CD14-positive monocyte (primary cell): Measurements from ENCODE around the gene FLT1. TPM values are rescaled to one million over a fixed set of nuclear protein-coding genes. Genes with fewer than 3 reads are reported as not detected.
A peak's percentile ranks its signal among the peaks of the same experiment; 100 is the strongest.

Experiments used
- DNase-seq, 3 donors: peaks; one replicate each; pipeline ENCODE4 v3.0.0-alpha.2; 2011 to 2022
- H2AFZ ChIP-seq: 2 replicates; pipeline ENCODE4 v1.6.0; 2012; ENCODE audit warnings: mild to moderate bottlenecking, low read depth, low read length, inconsistent platforms; ENCODE audit not compliant: insufficient read depth, poor library complexity, severe bottlenecking
- H3K27ac ChIP-seq, 2 donors: 1 replicate in 1 of 2; 2 replicates in 1 of 2; pipeline ENCODE4 v1.5.1; 2012 to 2013; ENCODE audit warnings: low read length in 2 of 2, control low read depth in 1 of 2, inconsistent platforms in 1 of 2, low read depth in 1 of 2, mild to moderate bottlenecking in 1 of 2
- H3K27me3 ChIP-seq, 2 donors: one replicate each; pipeline versions ENCODE4 v1.6.0 to v1.6.1; 2011 to 2013; ENCODE audit warnings: low read length in 2 of 2; ENCODE audit not compliant: control insufficient read depth in 2 of 2, insufficient read depth in 2 of 2
- H3K36me3 ChIP-seq, 2 donors: replicated peaks in 1 of 2; 1 replicate in 1 of 2; 2 replicates in 1 of 2; pipeline versions ENCODE4 v1.5.1 to v1.6.1; 2012 to 2013; ENCODE audit warnings: low read length in 2 of 2, control low read depth in 1 of 2, inconsistent platforms in 1 of 2, mild to moderate bottlenecking in 1 of 2; ENCODE audit not compliant: insufficient read depth in 2 of 2, control insufficient read depth in 1 of 2
- H3K4me1 ChIP-seq, 2 donors: 1 replicate in 1 of 2; 2 replicates in 1 of 2; pipeline versions ENCODE4 v1.5.1 to v1.6.1; 2012 to 2013; ENCODE audit warnings: low read length in 2 of 2, control low read depth in 1 of 2, inconsistent platforms in 1 of 2, mild to moderate bottlenecking in 1 of 2, moderate library complexity in 1 of 2; ENCODE audit not compliant: insufficient read depth in 2 of 2, control insufficient read depth in 1 of 2
- H3K4me2 ChIP-seq: replicated peaks from 2 replicates; pipeline ENCODE3; 2012; ENCODE audit warnings: low read length, moderate library complexity, mild to moderate bottlenecking; ENCODE audit not compliant: poor library complexity, severe bottlenecking; ENCODE audit errors: extremely low read depth
- H3K4me3 ChIP-seq, 3 experiments: fragments of 200-600 bp in 1 of 3; sonication (generic) in 1 of 3; replicated peaks in 1 of 3; 1 replicate in 2 of 3; 2 replicates in 1 of 3; pipeline ENCODE4 v1.5.1; 2011 to 2013; ENCODE audit warnings: low read length in 3 of 3, mild to moderate bottlenecking in 3 of 3, control low read depth in 2 of 3, low read depth in 2 of 3, inconsistent platforms in 1 of 3, moderate library complexity in 1 of 3
- H3K79me2 ChIP-seq: 2 replicates; pipeline ENCODE4 v1.6.0; 2012; ENCODE audit warnings: mild to moderate bottlenecking, control low read depth, inconsistent platforms, low read length, moderate library complexity; ENCODE audit not compliant: insufficient read depth
- H3K9ac ChIP-seq: 2 replicates; pipeline ENCODE4 v1.6.0; 2017; ENCODE audit warnings: low read length, mild to moderate bottlenecking; ENCODE audit not compliant: insufficient read depth, poor library complexity, severe bottlenecking
- H3K9me3 ChIP-seq, 2 donors: replicated peaks in 1 of 2; 1 replicate in 1 of 2; 2 replicates in 1 of 2; pipeline versions ENCODE4 v1.5.1 to v1.6.1; 2012 to 2013; ENCODE audit warnings: low read length in 2 of 2, control low read depth in 1 of 2; ENCODE audit not compliant: control insufficient read depth in 1 of 2, insufficient read depth in 1 of 2
- H4K20me1 ChIP-seq: 2 replicates; pipeline ENCODE4 v1.6.0; 2012; ENCODE audit warnings: mild to moderate bottlenecking, low read length, control low read depth, moderate library complexity; ENCODE audit not compliant: insufficient read depth
- H3K27ac Mint-ChIP-seq, 7 donors: one replicate each; pipeline ENCODE4 v1.8.0; 2020; ENCODE audit warnings: mild to moderate bottlenecking in 7 of 7, mixed read lengths in 7 of 7, moderate library complexity in 6 of 7, inconsistent platforms in 2 of 7
- H3K27me3 Mint-ChIP-seq, 3 donors: one replicate each; pipeline ENCODE4 v1.8.0; 2021 to 2022; ENCODE audit warnings: low read depth in 3 of 3, mild to moderate bottlenecking in 3 of 3, mixed read lengths in 3 of 3, moderate library complexity in 3 of 3, inconsistent platforms in 1 of 3
- H3K36me3 Mint-ChIP-seq, 2 donors: one replicate each; pipeline ENCODE4 v1.8.0; 2020; ENCODE audit warnings: mixed read lengths in 2 of 2, inconsistent platforms in 1 of 2, mild to moderate bottlenecking in 1 of 2
- H3K4me1 Mint-ChIP-seq: one replicate; pipeline ENCODE4 v1.8.0; 2020; ENCODE audit warnings: mild to moderate bottlenecking, mixed read lengths
- H3K4me3 Mint-ChIP-seq, 2 donors: one replicate each; pipeline ENCODE4 v1.8.0; 2020; ENCODE audit warnings: mild to moderate bottlenecking in 2 of 2, mixed read lengths in 2 of 2, moderate library complexity in 1 of 2
- H3K9me3 Mint-ChIP-seq, 7 donors: one replicate each; pipeline ENCODE4 v1.8.0; 2020 to 2022; ENCODE audit warnings: mixed read lengths in 7 of 7, mild to moderate bottlenecking in 6 of 7, moderate library complexity in 6 of 7, inconsistent platforms in 2 of 7
- CTCF ChIP-seq: fragments of 200-600 bp; IDR thresholded peaks from one replicate; pipeline ENCODE4 v1.8.0; 2022; ENCODE audit warnings: antibody characterized with exemption, mild to moderate bottlenecking
- WGBS: methylation state at CpG from one replicate; pipeline ENCODE4 v1.1.5; 2013; ENCODE audit warnings: missing lambda C conversion rate; ENCODE audit not compliant: insufficient coverage; 5-methylcytosine and 5-hydroxymethylcytosine counted together
- intact Hi-C, 2 donors: fragments of 100-400 bp; cut with micrococcal nuclease; formaldehyde crosslinking; loops; one replicate each; pipeline versions ENCODE4 v1.15.0 to v1.15.1; 2023
- polyA plus RNA-seq, 3 donors: library from polyadenylated mRNA; depleted of rRNA in 1 of 3; unstranded in 2 of 3; stranded (reverse) in 1 of 3; fragments of 300-500 nt in 2 of 3; fragments of >200 nt in 1 of 3; fragmentation: Illumina TruSeq in 2 of 3; gene quantifications; 1 replicate in 2 of 3; 2 replicates in 1 of 3; pipeline ENCODE4 v1.2.3, GENCODE V29; 2012 to 2021

Gene FLT1
- polyA plus RNA-seq, 3 donors: 0.28 TPM; not detected in 2

GRCh38 chr13:28392428-28392827, 102.5 kb downstream of the FLT1 start:
- Mint-ChIP-seq H3K36me3 (peaks cover 0 to 1% of the 10 kb centered on the region in 2 donors), H3K4me3 (no peak overlapping the region), H3K27ac (no peak overlapping the region), H3K4me1 (peaks cover 18% of the 10 kb centered on the region), H3K27me3 (peaks cover 27 to 46% (median 31%) of the 10 kb centered on the region in 3 donors), H3K9me3 (peaks cover 0 to 3% (median 0%) of the 10 kb centered on the region in 7 donors)
- Histone ChIP-seq H3K4me1 (peaks cover 10 to 11% of the 10 kb centered on the region in 2 donors), H3K27ac (no peak overlapping the region), H3K4me2 (no peak overlapping the region), H4K20me1 (no peaks in the 10 kb centered on the region), H3K36me3 (no peaks in the 10 kb centered on the region), H2AFZ (no peak overlapping the region), H3K27me3 (peaks cover 30 to 33% of the 10 kb centered on the region in 2 donors), H3K79me2 (no peaks in the 10 kb centered on the region), H3K9me3 (no peaks in the 10 kb centered on the region), H3K4me3 (no peak overlapping the region), H3K9ac (no peak overlapping the region)
- DNase-seq: no peak
- TF ChIP-seq CTCF: no peak
- intact Hi-C loops: loop anchor here in 1 of 2 donors (10.0 kb wide), 2 partner anchors 132 to 242 kb away; no protein-coding TSS in a partner anchor
- no CpG with 5 or more reads among the region's 2 CpGs for WGBS

GRCh38 chr13:28387740-28388501, 107.0 kb downstream of the FLT1 start:
- H3K4me1 ChIP-seq: peaks cover 7 to 9% of the 10 kb centered on the region in 2 donors
- peaks cover 16% of the 10 kb centered on the region for H3K4me1 Mint-ChIP-seq
- H3K27ac Mint-ChIP-seq: no peak overlapping the region
- H3K9me3 ChIP-seq: no peaks in the 10 kb centered on the region
- WGBS: 90% methylated on average over 3 of the region's 4 CpGs
- H3K27me3 Mint-ChIP-seq: peaks cover 41 to 68% (median 55%) of the 10 kb centered on the region in 3 donors
- no peak overlapping the region for H3K9ac ChIP-seq
- no peaks in the 10 kb centered on the region for H4K20me1 ChIP-seq
- no peak overlapping the region for H3K4me2 ChIP-seq
- no peak overlapping the region for H3K4me3 ChIP-seq
- H3K27me3 ChIP-seq: peaks cover 53 to 72% of the 10 kb centered on the region in 2 donors
- TF ChIP-seq CTCF: no peak
- H3K36me3 ChIP-seq: no peaks in the 10 kb centered on the region
- no peaks in the 10 kb centered on the region for H3K36me3 Mint-ChIP-seq
- H3K79me2 ChIP-seq: no peaks in the 10 kb centered on the region
- H3K9me3 Mint-ChIP-seq: peaks cover 0 to 4% (median 0%) of the 10 kb centered on the region in 7 donors
- H3K4me3 Mint-ChIP-seq: peak overlapping the region in 1 of 2 donors; percentile 36
- no peak for DNase-seq
- intact Hi-C loops: no loop called here
- H2AFZ ChIP-seq: no peak overlapping the region
- no peak overlapping the region for H3K27ac ChIP-seq
